K562 (cell line): ENCODE measurements around the gene NEXN. TPM values are rescaled to one million over a fixed set of nuclear protein-coding genes. Genes with fewer than 3 reads are reported as not detected.
A peak's percentile ranks its signal among the peaks of the same experiment; 100 is the strongest.

Experiments
- CBX3 ChIP-seq, 2 experiments: IDR thresholded peaks; 1 replicate in 1 of 2; 2 replicates in 1 of 2; pipeline ENCODE4 v1.6.1; 2012; ENCODE audit warnings: inconsistent platforms in 2 of 2, low read length in 2 of 2, borderline replicate concordance in 1 of 2, control low read depth in 1 of 2
- CEBPG ChIP-seq, 3 experiments: fragments of 200-800 bp in 1 of 3; sonication (Bioruptor generic) in 1 of 3; sonication (generic) in 1 of 3; formaldehyde crosslinking in 1 of 3; IDR thresholded peaks in 2 of 3; conservative IDR thresholded peaks in 1 of 3; 2 replicates each; pipeline versions ENCODE4 v1.6.1 to v1.8.0; 2016 to 2022; ENCODE audit warnings: missing compliant biosample characterization in 2 of 3, missing genetic modification characterization in 2 of 3, mild to moderate bottlenecking in 1 of 3, missing genetic modification reagents in 1 of 3
- CTCF ChIP-seq, 3 experiments: IDR thresholded peaks in 2 of 3; conservative IDR thresholded peaks in 1 of 3; 2 replicates each; pipeline ENCODE4 v1.5.1; 2011 to 2012; ENCODE audit warnings: low read length in 3 of 3, mild to moderate bottlenecking in 3 of 3, control low read depth in 2 of 3, improper control_type of control experiment in 1 of 3, inconsistent platforms in 1 of 3, low read depth in 1 of 3, mixed read lengths in 1 of 3, moderate library complexity in 1 of 3; ENCODE audit not compliant: insufficient read depth in 2 of 3
- ELF1 ChIP-seq: fragments of 200-800 bp; sonication (Bioruptor generic); IDR thresholded peaks from 2 replicates; pipeline ENCODE4 v1.6.1; 2016; ENCODE audit warnings: missing genetic modification characterization, missing compliant biosample characterization
- HNRNPLL ChIP-seq: fragments of 200-400 bp; formaldehyde crosslinking; IDR thresholded peaks from 2 replicates; pipeline ENCODE4 v1.6.1; 2017; ENCODE audit warnings: low read length, low read depth, mild to moderate bottlenecking; ENCODE audit not compliant: poor library complexity, severe bottlenecking
- MEF2D ChIP-seq: conservative IDR thresholded peaks from 2 replicates; pipeline ENCODE4 v1.6.1; 2016; ENCODE audit warnings: low read depth, missing genetic modification characterization, missing compliant biosample characterization
- NCOA1 ChIP-seq: fragments of 450-650 bp; IDR thresholded peaks from 2 replicates; pipeline ENCODE4 v1.6.1; 2016; ENCODE audit warnings: low read depth
- STAG1 ChIP-seq: sonication (generic); formaldehyde crosslinking; IDR thresholded peaks from 2 replicates; pipeline ENCODE4 v1.5.0; 2020; ENCODE audit warnings: missing genetic modification reagents, borderline replicate concordance
- TCF7 ChIP-seq: sonication (generic); IDR thresholded peaks from 2 replicates; pipeline ENCODE4 v1.6.1; 2016; ENCODE audit warnings: antibody characterized with exemption, borderline replicate concordance
- TCFL5 ChIP-seq: fragments of 250-450 bp; sonication (Bioruptor Pico); conservative IDR thresholded peaks from 2 replicates; pipeline ENCODE4 v1.6.1; 2021; ENCODE audit warnings: mild to moderate bottlenecking, moderate library complexity, matching md5 sums
- ZBTB2 ChIP-seq: fragments of 450-650 bp; IDR thresholded peaks from 2 replicates; pipeline ENCODE4 v1.6.1; 2016; ENCODE audit warnings: antibody characterized with exemption
- ZNF318 ChIP-seq, 2 experiments: fragments of 450-650 bp; IDR thresholded peaks; 2 replicates each; pipeline ENCODE4 v1.6.1; 2016; ENCODE audit warnings: mild to moderate bottlenecking in 2 of 2, borderline replicate concordance in 1 of 2, low read depth in 1 of 2, moderate library complexity in 1 of 2
- ZNF436 ChIP-seq: fragments of 250-450, 450-650 bp; sonication (Bioruptor Pico); formaldehyde crosslinking; IDR thresholded peaks from 2 replicates; pipeline ENCODE4 v1.7.0; 2020; ENCODE audit warnings: mild to moderate bottlenecking
- polyA plus RNA-seq, 8 experiments: library from polyadenylated mRNA; depleted of rRNA in 4 of 8; stranded (reverse) in 5 of 8; unstranded in 3 of 8; fragments of >200 nt; fragmentation: Nextera tagmentation in 2 of 8; fragmentation: Illumina TruSeq in 1 of 8; extraction: Ambion mirVana in 2 of 8; extraction: Trizol in 1 of 8; gene quantifications; 2 replicates each; pipeline versions ENCODE4 v1.2.1 to v1.2.3, GENCODE V29; 2011 to 2014; ENCODE audit warnings: inconsistent platforms in 1 of 8, missing spikeins in 1 of 8
- total RNA-seq, 7 experiments: library from RNA; depleted of rRNA in 6 of 7; stranded (reverse); fragments of >200 nt in 6 of 7; fragmentation: Illumina TruSeq in 2 of 7; extraction: Trizol in 2 of 7; gene quantifications; 2 replicates each; pipeline versions ENCODE4 v1.2.1 to v1.2.3, GENCODE V29; 2011 to 2021; ENCODE audit warnings: low replicate concordance in 1 of 7

The NEXN gene
- total and polyA plus RNA-seq, 9 of the 15 experiments (the other 6 are each of a cell fraction or from before 2014, with no cell fraction given): 0.18 to 1.8 (median 0.76) TPM

- no peak for TF ChIP-seq CEBPG (CRISPR knock-in tag; IDR thresholded peaks at IDR 0.05)
- TF ChIP-seq CEBPG (tag; conservative IDR thresholded peaks at IDR 0.05 in 1 of 2, IDR thresholded peaks at IDR 0.05 in 1 of 2): no peak
- TF ChIP-seq TCFL5 (CRISPR knock-in tag): no peak
- peak in 1 of 2 experiments; percentile 51; a peak in 1 of 3 replicates for TF ChIP-seq CBX3 (IDR thresholded peaks at IDR 0.05; ENCODE audit: borderline replicate concordance in 1 of 2, low read length in 2 of 2)
- peak; percentile 65; the same call in 1 of the 2 replicates for TF ChIP-seq ZBTB2
- TF ChIP-seq MEF2D: no peak
- TF ChIP-seq HNRNPLL: peak; percentile 80
- TF ChIP-seq TCF7: no peak
- peak; percentile 67 to 83 (median 68) for TF ChIP-seq CTCF (IDR thresholded peaks at IDR 0.05 in 2 of 3, conservative IDR thresholded peaks at IDR 0.05 in 1 of 3; ENCODE audit: insufficient read depth in 2 of 3, low read depth in 1 of 3, low read length in 3 of 3)
- peak; percentile 56; the same call in 1 of the 2 replicates for TF ChIP-seq NCOA1
- no peak for TF ChIP-seq ZNF436 (CRISPR knock-in tag)
- no peak for TF ChIP-seq STAG1 (CRISPR knock-in tag)
- TF ChIP-seq ELF1 (tag): no peak
- no peak for TF ChIP-seq ZNF318 (IDR thresholded peaks at IDR 0.05; ENCODE audit: borderline replicate concordance in 1 of 2, low read depth in 1 of 2)
These were observed 90.8 kb downstream of the NEXN start, which contains the start of gene FUBP1 (continued) for GRCh38 chr1:77978969-77979876.
